IMR-90 (cell line): ENCODE data around the gene MARCHF7. TPM values are rescaled to one million over a fixed set of nuclear protein-coding genes. Genes with fewer than 3 reads are reported as not detected.
"Not testable (repeated sequence)": the region's sequence is repeated elsewhere in the genome, so short reads cannot be mapped to it uniquely, and the experiment has no call there.

Source experiments
- ATAC-seq: fragments of 200-7000 bp; cut with Tn5 transposase; 2 replicates; pipeline ENCODE4 v1.9.1; 2020; ENCODE audit warnings: low read depth, mild to moderate bottlenecking, moderate library complexity
- BruUV-seq: library from RNA; stranded (reverse); fragments of 400-500 nt; replicated peaks from 2 replicates; lab custom pipeline; 2021; lab: Mats Ljungman, UMichigan
- CTCF ChIA-PET: fragments of 300-600 bp; formaldehyde crosslinking; extraction: SDS; loops from one replicate; lab custom pipeline; 2021; ENCODE audit warnings: antibody characterized with exemption; lab: Yijun Ruan, JAX
- POLR2A ChIA-PET: fragments of 300-600 bp; sonication (Branson Sonifier 250); formaldehyde crosslinking; loops from one replicate; lab custom pipeline; 2022; ENCODE audit warnings: antibody characterized with exemption; ENCODE audit not compliant: unreplicated experiment; lab: Charles Lee
- DNase-seq: peaks from one replicate; pipeline ENCODE4 v3.0.0; 2013
- H2AFZ ChIP-seq: replicated peaks from 2 replicates; pipeline ENCODE3; 2013; ENCODE audit warnings: low read length, mild to moderate bottlenecking; ENCODE audit not compliant: poor library complexity
- H2AK5ac ChIP-seq: 2 replicates; pipeline ENCODE4 v1.6.1; 2013; ENCODE audit warnings: low read depth, low read length, inconsistent platforms
- H2AK9ac ChIP-seq: replicated peaks from 2 replicates; pipeline ENCODE3; 2013; ENCODE audit warnings: mild to moderate bottlenecking, low read depth, low read length, moderate library complexity; ENCODE audit not compliant: poor library complexity
- H2BK120ac ChIP-seq: 2 replicates; pipeline ENCODE4 v1.6.1; 2013; ENCODE audit warnings: low read depth, low read length, inconsistent platforms
- H2BK15ac ChIP-seq: 3 replicates; pipeline ENCODE4 v1.6.1; 2013; ENCODE audit warnings: low read depth, low read length, inconsistent platforms
- H2BK20ac ChIP-seq: 2 replicates; pipeline ENCODE4 v1.6.1; 2013; ENCODE audit warnings: low read depth, mild to moderate bottlenecking, inconsistent platforms, low read length, moderate library complexity
- H2BK5ac ChIP-seq: 2 replicates; pipeline ENCODE4 v1.6.1; 2013; ENCODE audit warnings: mild to moderate bottlenecking, low read depth, low read length, inconsistent platforms; ENCODE audit not compliant: poor library complexity, severe bottlenecking
- H3K14ac ChIP-seq: replicated peaks from 2 replicates; pipeline ENCODE4 v1.6.1; 2013; ENCODE audit warnings: low read depth, low read length, inconsistent platforms
- H3K18ac ChIP-seq: 2 replicates; pipeline ENCODE4 v1.6.1; 2013; ENCODE audit warnings: low read depth, low read length, control low read depth
- H3K23ac ChIP-seq: 2 replicates; pipeline ENCODE4 v1.6.1; 2013; ENCODE audit warnings: low read depth, low read length, inconsistent platforms
- H3K27ac ChIP-seq: 2 replicates; pipeline ENCODE4 v1.5.1; 2013; ENCODE audit warnings: mild to moderate bottlenecking, control low read depth, low read length; ENCODE audit not compliant: insufficient read depth
- H3K27me3 ChIP-seq: 2 replicates; pipeline ENCODE4 v1.6.1; 2013; ENCODE audit warnings: low read length; ENCODE audit not compliant: control insufficient read depth, insufficient read depth
- H3K36me3 ChIP-seq: 2 replicates; pipeline ENCODE4 v1.6.1; 2013; ENCODE audit warnings: low read length, mixed read lengths; ENCODE audit not compliant: control insufficient read depth, insufficient read depth
- H3K4ac ChIP-seq: 2 replicates; pipeline ENCODE4 v1.6.1; 2013; ENCODE audit warnings: low read depth, low read length, inconsistent platforms
- H3K4me1 ChIP-seq: 2 replicates; pipeline ENCODE4 v1.6.1; 2013; ENCODE audit warnings: low read length, mixed read lengths; ENCODE audit not compliant: control insufficient read depth, insufficient read depth
- H3K4me2 ChIP-seq: 2 replicates; pipeline ENCODE4 v1.6.1; 2013; ENCODE audit warnings: low read depth, mild to moderate bottlenecking, control low read depth, low read length, moderate library complexity
- H3K4me3 ChIP-seq: 2 replicates; pipeline ENCODE4 v1.5.1; 2013; ENCODE audit warnings: low read depth, mild to moderate bottlenecking, control low read depth, low read length, moderate library complexity; ENCODE audit not compliant: insufficient read depth
- H3K56ac ChIP-seq: 2 replicates; pipeline ENCODE4 v1.6.1; 2013; ENCODE audit warnings: low read length, inconsistent platforms; ENCODE audit not compliant: insufficient read depth; ENCODE audit errors: extremely low read depth
- H3K79me1 ChIP-seq, 2 experiments: 2 replicates each; pipeline ENCODE4 v1.6.1; 2013; ENCODE audit warnings: low read length in 2 of 2, inconsistent platforms in 1 of 2, low read depth in 1 of 2
- H3K9ac ChIP-seq: 2 replicates; pipeline ENCODE4 v1.6.1; 2013; ENCODE audit warnings: low read depth, low read length, control low read depth
- H3K9me1 ChIP-seq: 2 replicates; pipeline ENCODE4 v1.6.1; 2013; ENCODE audit warnings: low read length, inconsistent platforms; ENCODE audit not compliant: insufficient read depth
- H3K9me3 ChIP-seq: 2 replicates; pipeline ENCODE4 v1.6.1; 2013; ENCODE audit warnings: low read length; ENCODE audit not compliant: control insufficient read depth, insufficient read depth
- H4K20me1 ChIP-seq: 2 replicates; pipeline ENCODE4 v1.6.1; 2013; ENCODE audit warnings: low read length, inconsistent platforms; ENCODE audit not compliant: insufficient read depth
- H4K5ac ChIP-seq: 2 replicates; pipeline ENCODE4 v1.6.1; 2013; ENCODE audit warnings: mild to moderate bottlenecking, low read depth, low read length, control low read depth
- H4K8ac ChIP-seq, 2 experiments: 2 replicates each; pipeline ENCODE4 v1.6.1; 2013; ENCODE audit warnings: low read depth in 2 of 2, low read length in 2 of 2, control low read depth in 1 of 2, inconsistent platforms in 1 of 2
- H4K91ac ChIP-seq: 2 replicates; pipeline ENCODE4 v1.6.1; 2013; ENCODE audit warnings: low read depth, low read length, inconsistent platforms; ENCODE audit not compliant: insufficient read depth
- BHLHE40 ChIP-seq: fragments of 150-350 bp; IDR thresholded peaks from 2 replicates; pipeline ENCODE4 v1.6.1; 2016; ENCODE audit warnings: mild to moderate bottlenecking, low read depth, low read length
- MAFK ChIP-seq: IDR thresholded peaks from 2 replicates; pipeline ENCODE4 v1.6.1; 2012; ENCODE audit warnings: low read depth, low read length, improper control_type of control experiment
- MAZ ChIP-seq: IDR thresholded peaks from 2 replicates; pipeline ENCODE4 v1.6.1; 2012; ENCODE audit warnings: low read depth, mild to moderate bottlenecking, low read length, improper control_type of control experiment, moderate library complexity, borderline replicate concordance
- RFX5 ChIP-seq: IDR thresholded peaks from 2 replicates; pipeline ENCODE4 v1.8.0; 2012; ENCODE audit warnings: low read depth, mild to moderate bottlenecking, low read length, moderate library complexity
- SMC3 ChIP-seq: fragments of 150-350 bp; IDR thresholded peaks from 2 replicates; pipeline ENCODE4 v1.6.1; 2016; ENCODE audit warnings: low read depth, mild to moderate bottlenecking, antibody characterized with exemption, low read length, moderate library complexity
- whole genome bisulfite sequencing, 2 experiments: methylation state at CpG; one replicate each; pipeline versions ENCODE4 v1.1.5 to v1.1.7; 2013; ENCODE audit warnings: missing lambda C conversion rate in 2 of 2; ENCODE audit not compliant: insufficient read length in 1 of 2; ENCODE audit errors: extremely low coverage in 2 of 2; 5-methylcytosine and 5-hydroxymethylcytosine counted together
- dilution Hi-C: fragments of 300-500 bp; cut with HindIII; formaldehyde crosslinking; loops from one replicate; pipeline ENCODE4 v1.14.3; 2018; ENCODE audit warnings: low sequenced_read_pairs; ENCODE audit not compliant: unreplicated experiment
- in situ Hi-C: fragments of 300-500 bp; cut with MboI; formaldehyde crosslinking; loops from 3 replicates; pipeline ENCODE4 v1.14.3; 2019; ENCODE audit warnings: low sequenced_read_pairs, inconsistent platforms, mixed read lengths
- intact Hi-C: fragments of 100-400 bp; cut with micrococcal nuclease; formaldehyde crosslinking; loops from 2 replicates; pipeline ENCODE4 v1.10.0; 2022
- polyA plus RNA-seq, 3 experiments: library from polyadenylated mRNA; depleted of rRNA; stranded (reverse); fragments of >200 nt; gene quantifications; 2 replicates each; pipeline ENCODE4 v1.2.3, GENCODE V29; 2012; ENCODE audit warnings: low replicate concordance in 1 of 3
- total RNA-seq: library from RNA; depleted of rRNA; stranded (reverse); fragments of >200 nt; gene quantifications from 2 replicates; pipeline ENCODE4 v1.2.3, GENCODE V29; 2012

MARCHF7 gene
- total and polyA plus RNA-seq, 2 of the 4 experiments (the other 2 are of a cell fraction): 59.1 to 193 TPM

- H2BK5ac ChIP-seq: peak overlapping the region; percentile 67
- H3K56ac ChIP-seq: no peak overlapping the region
- in situ Hi-C loops: no loop called here
- no peak overlapping the region; the same call in 1 of the 2 replicates for H3K4me2 ChIP-seq
- peaks cover 43% of the 10 kb centered on the region for H4K20me1 ChIP-seq
- dilution Hi-C loops: no loop called here
- CTCF ChIA-PET: no interaction called here
- WGBS, 2 experiments: no CpG with 5 or more reads among the region's 3 CpGs
- DNase-seq: peak; percentile 56
- peaks cover 32% of the 10 kb centered on the region for H3K36me3 ChIP-seq
- H3K79me1 ChIP-seq: peaks cover 19 to 41% of the 10 kb centered on the region in 2 experiments
- no peak overlapping the region for H3K4me3 ChIP-seq
- H4K91ac ChIP-seq: no peak overlapping the region
- peak; percentile 82 for ATAC-seq
- H2BK15ac ChIP-seq: no peak overlapping the region
- H4K5ac ChIP-seq: no peak overlapping the region
- H3K18ac ChIP-seq: no peak overlapping the region
- H3K9me3 ChIP-seq: no peaks in the 10 kb centered on the region
- H3K4me1 ChIP-seq: peaks cover 4% of the 10 kb centered on the region
- no peak overlapping the region for H2BK120ac ChIP-seq
- no peak overlapping the region for H2AK9ac ChIP-seq
- BruUV-seq: no TSS peak
- H3K9ac ChIP-seq: no peak overlapping the region
- H2AFZ ChIP-seq: no peak overlapping the region
- POLR2A ChIA-PET: no interaction called here
- H2AK5ac ChIP-seq: no peak overlapping the region
- H3K27ac ChIP-seq: no peak overlapping the region
- no peak overlapping the region for H2BK20ac ChIP-seq
- peak overlapping the region in 1 of 2 experiments; percentile 32; a peak in 1 of 4 replicates for H4K8ac ChIP-seq
- TF ChIP-seq MAFK (no peak), MAZ (no peak), BHLHE40 (0 out of 2 replicates have a peak, but pooled peaks have one; percentile 17), SMC3 (no peak), RFX5 (no peak)
- H3K27me3 ChIP-seq: no peaks in the 10 kb centered on the region
- peaks cover 6% of the 10 kb centered on the region; the same call in 1 of the 2 replicates for H3K9me1 ChIP-seq
- no peak overlapping the region for H3K14ac ChIP-seq
- no peak overlapping the region for H3K23ac ChIP-seq
- intact Hi-C loops: no loop called here
- H3K4ac ChIP-seq: no peak overlapping the region
Measured at GRCh38 chr2:159744363-159744762, 32.1 kb downstream of the MARCHF7 start.

- dilution Hi-C loops, H3K9me3 ChIP-seq, H2BK15ac ChIP-seq, POLR2A ChIA-PET, H3K14ac ChIP-seq, H3K4me2 ChIP-seq, intact Hi-C loops, CTCF ChIA-PET, H3K27ac ChIP-seq, H2BK20ac ChIP-seq, DNase-seq, ATAC-seq, H3K18ac ChIP-seq, H2AK9ac ChIP-seq, in situ Hi-C loops, H3K56ac ChIP-seq, H2BK120ac ChIP-seq, H2BK5ac ChIP-seq, H3K4me1 ChIP-seq, H4K91ac ChIP-seq, H3K4ac ChIP-seq, H3K27me3 ChIP-seq, H2AFZ ChIP-seq, H3K9me1 ChIP-seq, H3K23ac ChIP-seq, H4K8ac ChIP-seq, H3K4me3 ChIP-seq, H2AK5ac ChIP-seq, BruUV-seq, H3K9ac ChIP-seq, H4K5ac ChIP-seq: not testable (repeated sequence)
- no CpG with 5 or more reads among the region's 11 CpGs for WGBS, 2 experiments
- Histone ChIP-seq H3K36me3 (peaks cover 39% of the 10 kb centered on the region), H3K79me1 (peaks cover 19 to 43% of the 10 kb centered on the region in 2 experiments), H4K20me1 (peaks cover 43% of the 10 kb centered on the region)
Measured at GRCh38 chr2:159745237-159745636, 32.9 kb downstream of the MARCHF7 start.
